Endodermal cell (in vitro differentiated cells): ENCODE data around the gene BRCA1. TPM values are rescaled to one million over a fixed set of nuclear protein-coding genes. Genes with fewer than 3 reads are reported as not detected.
A peak's percentile ranks its signal among the peaks of the same experiment; 100 is the strongest.

ENCODE experiments used
- DNase-seq: peaks from one replicate; pipeline ENCODE4 v3.0.0-alpha.2; 2017
- H3K27ac ChIP-seq: 2 replicates; pipeline ENCODE4 v1.5.1; 2013; ENCODE audit warnings: mild to moderate bottlenecking, low read depth, low read length, moderate library complexity
- H3K27me3 ChIP-seq: 2 replicates; pipeline ENCODE4 v1.6.1; 2013; ENCODE audit warnings: mild to moderate bottlenecking, low read length, moderate library complexity; ENCODE audit not compliant: insufficient read depth, control insufficient read depth, poor library complexity, severe bottlenecking
- H3K36me3 ChIP-seq: 2 replicates; pipeline ENCODE4 v1.7.0; 2013; ENCODE audit warnings: mild to moderate bottlenecking, low read length, moderate library complexity; ENCODE audit not compliant: control insufficient read depth, insufficient read depth
- H3K4me1 ChIP-seq: one replicate; pipeline ENCODE4 v1.7.0; 2013; ENCODE audit warnings: low read length; ENCODE audit not compliant: control insufficient read depth, insufficient read depth
- H3K4me3 ChIP-seq: 2 replicates; pipeline ENCODE4 v1.5.1; 2013; ENCODE audit warnings: mild to moderate bottlenecking, low read length, moderate library complexity
- H3K9ac ChIP-seq: 2 replicates; pipeline ENCODE4 v1.6.1; 2013; ENCODE audit warnings: mild to moderate bottlenecking, low read length, moderate library complexity; ENCODE audit not compliant: poor library complexity, severe bottlenecking; ENCODE audit errors: extremely low read depth
- H3K9me3 ChIP-seq: 2 replicates; pipeline ENCODE4 v1.6.1; 2013; ENCODE audit warnings: mild to moderate bottlenecking, low read length, moderate library complexity; ENCODE audit not compliant: control insufficient read depth
- H3K27ac Mint-ChIP-seq: 2 replicates; pipeline ENCODE4 v1.8.0; 2020; ENCODE audit warnings: mixed read lengths
- H3K27me3 Mint-ChIP-seq: 2 replicates; pipeline ENCODE4 v1.8.0; 2021; ENCODE audit warnings: mild to moderate bottlenecking, mixed read lengths; ENCODE audit not compliant: insufficient read depth
- H3K36me3 Mint-ChIP-seq: 2 replicates; pipeline ENCODE4 v1.8.0; 2020; ENCODE audit warnings: low read depth, mixed read lengths
- H3K4me1 Mint-ChIP-seq: 2 replicates; pipeline ENCODE4 v1.8.0; 2020; ENCODE audit warnings: mixed read lengths
- H3K4me3 Mint-ChIP-seq: 2 replicates; pipeline ENCODE4 v1.8.0; 2020; ENCODE audit warnings: mild to moderate bottlenecking, moderate library complexity, mixed read lengths
- H3K9me3 Mint-ChIP-seq: 2 replicates; pipeline ENCODE4 v1.8.0; 2020; ENCODE audit warnings: mild to moderate bottlenecking, mixed read lengths
- CTCF ChIP-seq: fragments of 200-600 bp; sonication (generic); conservative IDR thresholded peaks from 2 replicates; pipeline ENCODE4 v1.5.0; 2021; ENCODE audit warnings: antibody characterized with exemption, mild to moderate bottlenecking
- WGBS, 2 experiments: methylation state at CpG; one replicate each; pipeline versions ENCODE4 v1.1.5 to v1.1.7; 2013; ENCODE audit warnings: missing lambda C conversion rate in 2 of 2, mixed read lengths in 1 of 2; ENCODE audit not compliant: insufficient coverage in 1 of 2, insufficient read length in 1 of 2; 5-methylcytosine and 5-hydroxymethylcytosine counted together
- total RNA-seq, 2 donors: library from RNA; stranded (reverse); fragmentation: NEBNext Ultra II Directional in 1 of 2; extraction: Animal tissue kit (Norgen Biotek cat#: 25700) in 1 of 2; gene quantifications; 2 replicates in 1 of 2; 3 replicates in 1 of 2; pipeline ENCODE4 v1.2.1, GENCODE V29; 2021

The BRCA1 gene
- total RNA-seq, 2 donors from 2014 or later = 45.4 to 59.0 TPM

- H3K4me1 Mint-ChIP-seq = peaks cover 11% of the 10 kb centered on the region
- no peaks in the 10 kb centered on the region for H3K9me3 Mint-ChIP-seq
- no peak overlapping the region for H3K27ac Mint-ChIP-seq
- Histone ChIP-seq H3K36me3 (peaks cover 41% of the 10 kb centered on the region), H3K9me3 (no peaks in the 10 kb centered on the region), H3K4me1 (peaks cover 2% of the 10 kb centered on the region), H3K9ac (no peak overlapping the region), H3K27ac (peak overlapping the region; percentile 30), H3K27me3 (no peaks in the 10 kb centered on the region), H3K4me3 (no peak overlapping the region)
- peaks cover 36% of the 10 kb centered on the region for H3K36me3 Mint-ChIP-seq
- 92 to 100% methylated on average over 3 of the region's 3 CpGs for WGBS, 2 experiments
- no peak overlapping the region for H3K4me3 Mint-ChIP-seq
- no peak for DNase-seq
- TF ChIP-seq CTCF = no peak
- no peaks in the 10 kb centered on the region for H3K27me3 Mint-ChIP-seq
Observed at GRCh38 chr17:43069368-43069898, 55.7 kb downstream of the BRCA1 start.

- peaks cover 8% of the 10 kb centered on the region for H3K4me1 ChIP-seq
- Mint-ChIP-seq H3K9me3 (no peaks in the 10 kb centered on the region), H3K36me3 (peaks cover 31% of the 10 kb centered on the region), H3K4me1 (peaks cover 17% of the 10 kb centered on the region), H3K4me3 (no peak overlapping the region), H3K27me3 (no peaks in the 10 kb centered on the region), H3K27ac (no peak overlapping the region)
- H3K9ac ChIP-seq = no peak overlapping the region
- H3K27ac ChIP-seq = peak overlapping the region; percentile 30
- WGBS, 2 experiments = 91 to 100% methylated on average over 4 to 6 of the region's 6 CpGs
- peaks cover 35% of the 10 kb centered on the region for H3K36me3 ChIP-seq
- no peak for DNase-seq
- H3K9me3 ChIP-seq = no peaks in the 10 kb centered on the region
- no peak for TF ChIP-seq CTCF
- no peak overlapping the region for H3K4me3 ChIP-seq
- H3K27me3 ChIP-seq = no peaks in the 10 kb centered on the region
Observed at GRCh38 chr17:43068570-43069367, 56.4 kb downstream of the BRCA1 start.

- Histone ChIP-seq H3K27me3 (no peaks in the 10 kb centered on the region), H3K4me3 (no peak overlapping the region), H3K36me3 (peaks cover 18% of the 10 kb centered on the region), H3K9me3 (no peaks in the 10 kb centered on the region), H3K4me1 (peaks cover 18% of the 10 kb centered on the region), H3K9ac (no peak overlapping the region), H3K27ac (no peak overlapping the region)
- Mint-ChIP-seq H3K36me3 (peaks cover 30% of the 10 kb centered on the region), H3K27me3 (no peaks in the 10 kb centered on the region), H3K4me3 (no peak overlapping the region), H3K9me3 (no peaks in the 10 kb centered on the region), H3K27ac (peak overlapping the region; percentile 45), H3K4me1 (peaks cover 23% of the 10 kb centered on the region)
- WGBS, 2 experiments = 90 to 94% methylated on average over 9 to 10 of the region's 10 CpGs
- no peak for DNase-seq
- TF ChIP-seq CTCF = no peak
Observed at GRCh38 chr17:43062984-43063638, 62.1 kb downstream of the BRCA1 start.
